GM21619 (cell line): Measurements from ENCODE around the gene SLC5A6.
A peak's percentile ranks its signal among the peaks of the same experiment; 100 is the strongest.

Experiments
- ATAC-seq: cut with Tn5 transposase; IDR thresholded peaks from one replicate; pipeline ENCODE4 v1.9.1; 2021; ENCODE audit not compliant: unreplicated experiment

The SLC5A6 gene

DNA sequence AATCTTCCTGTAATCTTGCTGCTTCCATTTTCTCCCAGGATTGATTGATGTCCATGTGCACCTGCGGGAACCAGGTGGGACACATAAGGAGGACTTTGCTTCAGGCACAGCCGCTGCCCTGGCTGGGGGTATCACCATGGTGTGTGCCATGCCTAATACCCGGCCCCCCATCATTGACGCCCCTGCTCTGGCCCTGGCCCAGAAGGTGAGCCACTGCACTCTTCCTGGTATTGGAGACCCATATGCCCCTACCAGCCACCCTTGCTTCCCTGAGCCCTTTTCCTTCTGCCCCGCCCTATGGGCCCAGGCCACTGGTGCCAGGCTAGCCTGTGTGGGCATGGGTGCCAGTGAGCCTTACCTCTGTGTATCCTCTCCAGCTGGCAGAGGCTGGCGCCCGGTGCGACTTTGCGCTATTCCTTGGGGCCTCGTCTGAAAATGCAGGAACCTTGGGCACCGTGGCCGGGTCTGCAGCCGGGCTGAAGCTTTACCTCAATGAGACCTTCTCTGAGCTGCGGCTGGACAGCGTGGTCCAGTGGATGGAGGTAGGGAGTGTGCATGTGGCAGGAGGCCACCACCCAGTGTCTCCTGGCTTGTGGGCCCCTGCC is 25.4 kb upstream of the SLC5A6 start:
- ATAC-seq: no peak

DNA sequence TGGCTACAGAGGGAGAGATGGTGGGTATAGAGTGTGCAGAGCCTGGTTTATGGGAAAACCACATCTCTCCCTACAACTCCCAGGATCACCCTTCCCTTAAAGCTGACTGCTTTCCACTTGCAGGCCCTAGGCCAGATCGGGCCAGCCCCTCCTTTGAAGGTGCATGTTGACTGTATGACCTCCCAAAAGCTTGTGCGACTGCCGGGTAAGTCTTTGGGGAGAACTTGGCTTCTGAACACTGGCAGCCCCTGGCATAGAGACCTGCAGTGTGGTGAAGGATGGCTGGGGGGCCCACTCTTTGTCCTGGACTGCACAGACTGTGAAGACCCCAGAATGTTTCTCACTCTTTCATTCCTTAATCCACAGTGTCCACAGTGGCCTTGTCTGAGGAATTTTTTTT is 24.6 kb upstream of the SLC5A6 start:
- no peak for ATAC-seq

DNA sequence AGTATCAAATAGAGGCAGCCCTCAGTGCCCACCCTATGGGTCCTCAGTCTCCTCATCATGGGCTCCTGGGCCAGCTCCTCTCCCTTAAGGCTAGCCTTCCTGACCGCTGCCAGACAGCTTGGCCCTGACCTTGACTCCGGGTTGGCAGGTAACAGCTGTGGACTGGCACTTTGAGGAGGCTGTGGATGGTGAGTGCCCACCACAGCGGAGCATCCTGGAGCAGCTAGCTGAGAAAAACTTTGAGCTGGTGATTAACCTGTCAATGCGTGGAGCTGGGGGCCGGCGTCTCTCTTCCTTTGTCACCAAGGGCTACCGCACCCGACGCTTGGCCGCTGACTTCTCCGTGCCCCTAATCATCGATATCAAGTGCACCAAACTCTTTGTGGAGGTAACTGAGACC is 24.1 kb upstream of the SLC5A6 start:
- no peak for ATAC-seq

DNA sequence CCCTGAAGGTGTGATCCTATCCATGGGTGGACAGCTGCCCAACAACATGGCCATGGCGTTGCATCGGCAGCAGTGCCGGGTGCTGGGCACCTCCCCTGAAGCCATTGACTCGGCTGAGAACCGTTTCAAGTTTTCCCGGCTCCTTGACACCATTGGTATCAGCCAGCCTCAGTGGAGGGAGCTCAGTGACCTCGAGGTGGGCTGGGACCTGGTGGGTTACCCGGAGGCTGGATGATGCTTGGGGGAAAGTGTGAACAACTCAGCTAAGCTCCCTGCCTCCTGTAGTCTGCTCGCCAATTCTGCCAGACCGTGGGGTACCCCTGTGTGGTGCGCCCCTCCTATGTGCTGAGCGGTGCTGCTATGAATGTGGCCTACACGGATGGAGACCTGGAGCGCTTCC is 21.3 kb upstream of the SLC5A6 start:
- ATAC-seq: no peak

DNA sequence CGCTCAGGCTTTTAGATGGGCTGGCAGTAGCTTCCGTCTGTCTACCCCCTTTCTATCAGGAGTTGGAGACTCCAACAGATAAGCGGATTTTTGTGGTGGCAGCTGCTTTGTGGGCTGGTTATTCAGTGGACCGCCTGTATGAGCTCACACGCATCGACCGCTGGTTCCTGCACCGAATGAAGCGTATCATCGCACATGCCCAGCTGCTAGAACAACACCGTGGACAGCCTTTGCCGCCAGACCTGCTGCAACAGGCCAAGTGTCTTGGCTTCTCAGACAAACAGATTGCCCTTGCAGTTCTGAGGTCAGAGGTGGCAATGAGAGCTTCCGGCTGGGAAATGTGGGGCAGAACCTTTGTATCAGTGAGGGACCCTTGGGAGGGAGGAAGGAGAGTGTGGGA is 19.9 kb upstream of the SLC5A6 start:
- no peak for ATAC-seq

DNA sequence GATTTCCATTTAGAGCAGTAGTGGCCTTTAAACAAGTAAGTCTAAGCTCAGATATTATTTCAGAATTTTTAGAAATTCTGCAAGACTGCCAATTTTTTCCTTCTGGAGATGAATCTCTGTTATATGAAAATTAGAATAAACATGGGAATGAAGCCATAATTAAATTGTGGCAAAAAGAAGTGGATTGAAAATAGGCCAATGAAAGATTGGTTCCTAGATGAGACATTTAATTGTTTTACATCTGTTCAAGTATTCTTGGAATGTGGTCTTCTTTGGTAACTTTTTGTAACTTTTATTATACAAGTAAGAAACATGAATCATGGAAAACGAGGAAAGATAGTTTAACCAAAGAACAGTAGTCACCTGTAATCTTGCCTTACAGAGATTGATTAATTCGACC is 15.4 kb upstream of the SLC5A6 start:
- ATAC-seq: no peak

DNA sequence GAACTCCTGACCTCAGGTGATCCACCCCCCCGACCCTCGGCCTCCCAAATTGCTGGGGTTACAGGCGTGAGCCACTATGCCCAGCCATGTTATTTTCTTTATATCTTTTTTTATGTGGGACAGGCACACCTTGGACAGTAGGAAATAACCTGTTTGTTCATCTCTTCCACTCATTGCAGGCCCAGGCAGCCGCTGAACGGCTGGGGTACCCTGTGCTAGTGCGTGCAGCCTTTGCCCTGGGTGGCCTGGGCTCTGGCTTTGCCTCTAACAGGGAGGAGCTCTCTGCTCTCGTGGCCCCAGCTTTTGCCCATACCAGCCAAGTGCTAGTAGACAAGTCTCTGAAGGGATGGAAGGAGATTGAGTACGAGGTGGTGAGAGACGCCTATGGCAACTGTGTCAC is 13.5 kb upstream of the SLC5A6 start:
- no peak for ATAC-seq

DNA sequence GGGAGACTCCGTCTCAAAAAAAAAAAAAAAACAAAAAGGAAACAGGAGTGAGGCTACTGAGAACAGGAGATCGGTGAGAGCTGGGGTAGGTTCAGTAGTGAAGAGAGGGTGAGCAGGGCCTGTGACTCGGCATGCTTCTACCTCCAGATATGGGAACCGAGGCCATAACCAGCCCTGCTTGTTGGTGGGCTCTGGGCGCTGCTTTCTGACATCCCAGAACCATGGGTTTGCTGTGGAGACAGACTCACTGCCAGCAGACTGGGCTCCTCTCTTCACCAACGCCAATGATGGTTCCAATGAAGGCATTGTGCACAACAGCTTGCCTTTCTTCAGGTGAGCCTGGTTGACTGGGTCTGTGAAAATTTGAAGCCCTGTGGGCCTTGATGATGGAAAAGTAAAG is 11.3 kb upstream of the SLC5A6 start:
- ATAC-seq: no peak

DNA sequence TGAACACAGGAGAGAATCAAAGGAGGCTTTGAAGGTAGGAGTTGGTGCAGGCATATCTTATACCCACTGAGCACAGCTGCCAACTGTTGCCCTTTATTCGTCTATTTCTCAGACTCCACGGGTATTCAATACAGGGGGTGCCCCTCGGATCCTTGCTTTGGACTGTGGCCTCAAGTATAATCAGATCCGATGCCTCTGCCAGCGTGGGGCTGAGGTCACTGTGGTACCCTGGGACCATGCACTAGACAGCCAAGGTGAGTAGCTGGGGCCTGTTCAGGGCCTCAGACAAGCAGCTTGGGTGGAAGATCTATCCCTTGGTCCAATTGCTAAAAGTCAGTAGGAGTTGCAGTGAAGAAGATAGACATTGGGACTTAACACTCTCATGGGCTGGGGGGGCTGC is 10.3 kb upstream of the SLC5A6 start:
- ATAC-seq: no peak

DNA sequence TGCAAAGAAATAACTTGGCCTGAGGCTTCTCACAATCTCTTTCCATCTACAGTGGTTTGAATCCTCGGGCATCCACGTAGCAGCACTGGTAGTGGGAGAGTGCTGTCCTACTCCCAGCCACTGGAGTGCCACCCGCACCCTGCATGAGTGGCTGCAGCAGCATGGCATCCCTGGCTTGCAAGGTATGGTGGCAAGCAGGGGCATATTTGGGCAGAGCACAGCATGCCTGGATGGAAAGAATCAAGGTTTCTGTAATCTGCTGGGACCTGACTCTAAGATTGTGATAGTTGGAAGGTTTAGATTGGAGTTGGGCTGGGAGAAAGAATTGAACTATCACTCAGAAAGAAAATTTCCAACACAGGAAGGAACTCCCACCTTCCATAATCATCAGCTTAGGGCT is 9.1 kb upstream of the SLC5A6 start:
- no peak for ATAC-seq

DNA sequence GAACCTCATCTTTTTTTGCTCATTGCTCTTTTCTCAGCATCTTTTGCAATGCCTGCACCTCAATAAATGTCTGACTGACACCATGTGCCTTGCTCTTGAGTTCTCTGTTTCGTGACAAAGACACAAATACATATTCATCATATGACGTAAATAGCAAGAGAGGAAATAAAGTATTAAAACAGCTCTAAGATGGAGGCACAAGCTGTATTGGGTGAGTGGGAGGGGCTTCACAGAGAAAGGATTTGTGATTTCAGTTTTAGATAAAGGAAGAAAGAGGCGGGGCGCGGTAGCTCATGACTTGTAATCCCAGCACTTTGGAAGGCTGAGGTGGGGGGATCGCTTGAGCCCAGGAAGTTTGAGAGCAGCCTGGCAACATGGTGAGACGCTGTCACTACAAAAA is 8.0 kb upstream of the SLC5A6 start:
- ATAC-seq: no peak

DNA sequence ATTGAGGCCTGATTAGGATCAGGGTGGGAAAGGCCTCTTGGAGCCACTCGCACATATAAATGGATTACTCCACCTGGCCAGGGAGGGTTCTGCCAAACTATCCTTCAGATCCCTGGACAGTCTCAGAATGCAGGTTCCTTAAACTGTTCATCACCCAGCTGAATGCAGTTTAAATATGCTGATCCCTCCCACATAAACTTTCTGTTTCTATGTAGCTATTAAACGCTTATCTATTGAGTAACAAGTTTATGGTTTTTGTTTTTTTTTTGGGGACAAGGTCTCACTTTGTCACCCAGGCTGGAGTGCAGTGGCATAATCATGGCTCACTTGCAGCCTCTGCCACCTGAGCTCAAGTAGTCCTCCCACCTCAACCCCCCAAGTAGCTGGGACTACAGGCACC is 7.0 kb upstream of the SLC5A6 start:
- ATAC-seq: no peak

DNA sequence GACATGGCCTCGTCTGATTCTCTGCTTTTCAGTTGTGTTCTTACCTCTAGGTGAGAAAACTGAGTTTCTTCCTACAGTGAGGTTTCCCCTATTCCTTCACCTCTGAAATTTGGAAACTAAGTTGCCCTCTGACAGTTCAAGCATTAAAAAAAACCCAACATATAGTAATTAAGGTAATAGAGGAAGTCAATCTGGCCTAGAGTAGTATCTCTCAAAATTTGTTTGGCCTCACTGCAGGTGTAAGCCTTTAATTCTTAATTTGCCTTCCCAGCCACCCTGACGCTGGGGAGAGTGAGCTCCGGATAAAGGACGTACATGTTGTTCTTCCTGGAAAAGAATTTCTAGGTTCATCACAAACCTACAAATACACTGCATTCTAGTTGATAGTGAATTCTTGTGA is 6.5 kb upstream of the SLC5A6 start:
- ATAC-seq: no peak

DNA sequence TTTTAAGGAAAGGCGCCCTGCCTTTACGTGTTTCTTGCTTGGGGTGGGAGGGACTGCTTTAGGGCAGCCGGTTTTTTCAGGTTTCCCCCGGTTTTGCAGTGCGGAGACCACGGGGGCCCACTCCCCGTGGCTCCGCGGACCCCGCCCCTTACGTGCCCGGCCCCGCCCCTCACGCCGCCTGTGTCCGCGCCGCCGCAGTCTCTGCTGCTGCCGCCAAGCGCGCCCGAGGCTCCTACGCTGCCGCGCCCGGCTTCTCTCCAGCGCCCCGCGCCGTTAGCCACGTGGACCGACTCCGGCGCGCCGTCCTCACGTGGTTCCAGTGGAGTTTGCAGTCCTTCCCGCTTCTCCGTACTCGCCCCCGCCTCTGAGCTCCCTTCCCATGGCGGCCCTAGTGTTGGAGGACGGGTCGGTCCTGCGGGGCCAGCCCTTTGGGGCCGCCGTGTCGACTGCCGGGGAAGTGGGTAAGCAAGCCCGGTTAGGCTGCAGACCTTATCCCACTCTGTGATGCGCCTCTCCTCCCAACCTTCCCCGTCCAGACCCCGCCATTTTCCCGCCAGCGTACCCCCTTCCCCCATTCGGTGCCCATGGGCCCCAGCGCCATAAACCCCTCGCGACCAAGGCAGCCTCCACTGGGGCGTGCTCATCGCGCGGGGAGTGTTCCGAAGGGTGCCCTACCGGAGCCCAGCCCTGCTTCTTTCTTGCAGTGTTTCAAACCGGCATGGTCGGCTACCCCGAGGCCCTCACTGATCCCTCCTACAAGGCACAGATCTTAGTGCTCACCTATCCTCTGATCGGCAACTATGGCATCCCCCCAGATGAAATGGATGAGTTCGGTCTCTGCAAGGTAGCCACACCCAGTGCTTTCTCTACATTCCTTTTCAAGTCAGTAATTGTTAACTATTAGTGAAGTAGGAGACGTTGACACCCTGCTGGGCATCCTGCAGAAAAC is 5.4 kb upstream of the SLC5A6 start, which contains the start of gene CAD:
Gene CAD (plus strand): TSS at position 197 of the 949 bp plus-strand sequence. CDS start 183 bp downstream, at position 380.
- ATAC-seq: peak; percentile 62

DNA sequence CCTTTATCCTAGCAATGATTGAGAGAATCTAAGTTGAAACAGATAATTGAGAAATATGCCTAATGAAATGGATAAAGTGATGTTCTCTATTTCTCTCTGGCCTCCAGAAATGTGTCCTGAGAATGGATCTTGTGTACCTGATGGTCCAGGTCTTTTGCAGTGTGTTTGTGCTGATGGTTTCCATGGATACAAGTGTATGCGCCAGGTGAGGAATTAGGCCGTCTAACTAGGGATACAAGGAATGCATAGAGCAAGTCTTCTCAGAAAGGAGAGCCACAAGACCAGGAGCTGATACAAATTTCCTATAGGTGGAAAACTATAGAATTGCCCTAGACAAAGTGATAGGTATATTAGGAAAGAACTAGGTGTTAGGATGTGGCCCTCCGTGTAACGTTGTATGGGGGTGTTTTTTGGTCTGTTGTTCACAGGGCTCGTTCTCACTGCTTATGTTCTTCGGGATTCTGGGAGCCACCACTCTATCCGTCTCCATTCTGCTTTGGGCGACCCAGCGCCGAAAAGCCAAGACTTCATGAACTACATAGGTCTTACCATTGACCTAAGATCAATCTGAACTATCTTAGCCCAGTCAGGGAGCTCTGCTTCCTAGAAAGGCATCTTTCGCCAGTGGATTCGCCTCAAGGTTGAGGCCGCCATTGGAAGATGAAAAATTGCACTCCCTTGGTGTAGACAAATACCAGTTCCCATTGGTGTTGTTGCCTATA is 4.5 kb upstream of the SLC5A6 start:
- no peak for ATAC-seq

DNA sequence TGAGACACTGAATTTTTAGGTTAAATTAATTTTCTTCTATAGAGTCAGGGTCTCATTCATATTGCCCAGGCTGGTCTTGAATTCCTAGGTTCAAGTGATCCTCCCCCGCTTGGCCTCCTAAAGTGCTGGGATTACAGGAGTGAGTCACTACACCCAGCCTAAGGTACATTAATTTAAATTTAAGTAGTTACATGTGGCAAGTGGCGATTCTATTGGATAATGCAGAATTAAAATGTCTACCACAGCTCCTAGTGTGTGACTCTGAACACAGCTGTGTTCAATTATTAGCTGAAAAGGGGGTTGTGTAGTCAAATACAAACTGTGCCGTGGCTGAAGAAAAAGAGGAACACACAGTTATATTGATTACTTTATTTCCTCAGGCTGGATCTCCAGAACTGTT is 2.9 kb upstream of the SLC5A6 start:
- no peak for ATAC-seq

DNA sequence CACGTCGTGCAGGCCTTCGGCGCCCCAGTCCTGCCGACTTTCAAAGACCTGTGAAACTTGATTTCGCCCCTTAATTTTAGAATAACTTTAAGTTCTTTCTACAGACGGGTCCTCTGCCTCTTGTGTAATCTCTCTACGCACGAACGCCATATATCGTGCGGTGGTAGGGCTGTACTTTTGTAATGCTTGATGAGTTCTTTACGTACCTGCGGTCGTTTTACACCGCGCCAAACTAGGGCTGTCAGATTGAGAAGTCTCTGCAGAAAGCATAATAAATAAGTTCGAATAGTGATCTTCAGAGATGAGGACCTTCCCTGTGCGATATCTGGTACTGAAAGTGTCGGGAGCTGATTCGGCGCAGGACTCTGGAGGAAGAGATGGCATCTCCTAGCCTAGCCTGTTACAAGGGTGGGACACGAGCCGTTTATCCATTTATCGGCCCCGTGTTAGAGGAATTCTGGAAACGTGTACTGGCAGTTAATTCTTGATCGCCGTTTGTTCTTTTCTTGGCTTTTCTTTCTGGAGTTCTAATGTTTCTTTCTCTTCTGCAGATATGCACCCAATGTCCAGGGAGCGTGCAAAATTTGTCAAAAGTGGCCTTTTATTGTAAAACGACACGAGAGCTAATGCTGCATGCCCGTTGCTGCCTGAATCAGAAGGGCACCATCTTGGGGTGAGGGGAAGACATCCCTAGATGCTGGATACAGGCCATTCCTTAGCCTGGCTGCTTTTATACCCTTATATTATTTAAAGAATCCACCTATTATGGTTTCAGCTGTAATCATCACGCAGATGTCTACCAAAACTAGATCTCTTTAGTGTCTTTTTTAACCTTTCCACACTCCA is 781 bp upstream of the SLC5A6 start:
- ATAC-seq: peak; percentile 7

DNA sequence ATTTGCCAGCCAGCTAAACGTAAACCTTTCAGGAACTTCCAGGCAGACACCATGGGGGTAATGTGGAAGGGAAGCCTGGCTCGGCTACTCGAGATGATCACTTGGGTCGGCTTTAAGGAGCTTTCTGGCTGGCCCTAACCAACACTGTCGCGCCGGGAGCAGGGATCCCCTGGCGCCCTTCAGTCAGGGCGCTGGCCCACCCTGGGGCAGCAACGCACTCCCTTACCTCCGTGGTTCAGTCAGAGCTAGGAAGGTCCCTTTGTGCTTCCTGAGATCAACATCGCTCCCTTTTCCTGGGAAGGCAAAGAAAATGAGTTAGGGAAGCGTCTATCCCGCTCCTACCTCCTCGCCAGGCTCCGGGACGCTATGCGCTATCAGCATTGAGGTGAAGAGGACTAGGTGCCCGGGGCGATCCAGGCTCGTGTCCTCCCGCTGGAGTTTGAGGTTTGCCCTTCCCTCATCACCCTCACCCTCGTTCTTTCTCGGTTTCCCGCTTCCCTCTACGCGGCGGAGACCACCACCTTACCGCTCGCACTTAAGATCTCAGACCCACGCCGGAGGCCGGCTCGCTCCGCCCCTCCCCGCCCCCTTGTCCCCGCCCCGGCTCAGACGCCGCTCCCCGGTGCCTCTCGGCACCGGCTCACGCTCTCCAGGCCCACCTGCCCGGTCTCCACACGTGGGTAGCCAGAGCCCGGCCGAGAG is 676 bp downstream of the SLC5A6 start:
- peak; percentile 1 for ATAC-seq

DNA sequence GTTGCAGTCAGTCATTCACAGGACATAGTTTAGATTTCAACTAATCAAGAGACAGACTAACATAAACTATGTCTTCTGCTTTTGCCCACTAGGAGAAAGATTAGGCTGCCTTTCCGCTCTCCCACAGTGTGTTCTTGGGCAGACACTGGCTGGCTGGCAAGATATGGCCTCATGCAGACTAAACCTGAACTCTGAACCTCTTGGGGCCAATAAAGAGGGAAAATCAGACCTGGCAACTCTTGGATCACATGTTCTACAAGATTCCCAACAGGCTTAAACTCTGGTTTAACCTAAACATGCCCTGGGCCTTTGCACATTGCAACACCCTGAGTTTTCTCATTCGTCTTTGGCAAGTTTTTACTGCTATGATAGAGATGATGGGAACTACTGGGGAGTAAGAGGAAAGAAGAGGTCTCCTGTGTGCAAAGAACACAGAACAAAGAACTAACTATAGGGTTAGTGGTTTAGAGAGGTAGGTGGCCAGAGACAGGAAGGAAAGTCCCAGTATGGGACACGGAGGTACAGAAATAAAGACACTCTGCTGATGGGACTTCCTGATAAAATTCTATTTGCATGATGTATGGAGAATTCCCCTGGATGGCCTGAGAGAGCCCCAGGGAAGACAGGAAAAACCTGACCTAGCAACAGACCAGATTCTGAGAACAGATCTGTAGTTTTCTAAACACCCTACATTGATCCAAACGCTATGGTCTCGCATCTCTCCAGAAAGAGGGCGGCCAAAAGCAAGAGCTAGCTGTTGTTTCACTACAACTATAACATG is 2.3 kb downstream of the SLC5A6 start:
- no peak for ATAC-seq
